DMS53 (cell line): Measurements from ENCODE around the gene PSMC3IP.
"Not testable (repeated sequence)": the region's sequence is repeated elsewhere in the genome, so short reads cannot be mapped to it uniquely, and the experiment has no call there.

Experiments used
- DNase-seq: peaks from one replicate; lab custom pipeline; 2025; lab: John Stamatoyannopoulos, UW

PSMC3IP gene, protein sequence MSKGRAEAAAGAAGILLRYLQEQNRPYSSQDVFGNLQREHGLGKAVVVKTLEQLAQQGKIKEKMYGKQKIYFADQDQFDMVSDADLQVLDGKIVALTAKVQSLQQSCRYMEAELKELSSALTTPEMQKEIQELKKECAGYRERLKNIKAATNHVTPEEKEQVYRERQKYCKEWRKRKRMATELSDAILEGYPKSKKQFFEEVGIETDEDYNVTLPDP

DNA sequence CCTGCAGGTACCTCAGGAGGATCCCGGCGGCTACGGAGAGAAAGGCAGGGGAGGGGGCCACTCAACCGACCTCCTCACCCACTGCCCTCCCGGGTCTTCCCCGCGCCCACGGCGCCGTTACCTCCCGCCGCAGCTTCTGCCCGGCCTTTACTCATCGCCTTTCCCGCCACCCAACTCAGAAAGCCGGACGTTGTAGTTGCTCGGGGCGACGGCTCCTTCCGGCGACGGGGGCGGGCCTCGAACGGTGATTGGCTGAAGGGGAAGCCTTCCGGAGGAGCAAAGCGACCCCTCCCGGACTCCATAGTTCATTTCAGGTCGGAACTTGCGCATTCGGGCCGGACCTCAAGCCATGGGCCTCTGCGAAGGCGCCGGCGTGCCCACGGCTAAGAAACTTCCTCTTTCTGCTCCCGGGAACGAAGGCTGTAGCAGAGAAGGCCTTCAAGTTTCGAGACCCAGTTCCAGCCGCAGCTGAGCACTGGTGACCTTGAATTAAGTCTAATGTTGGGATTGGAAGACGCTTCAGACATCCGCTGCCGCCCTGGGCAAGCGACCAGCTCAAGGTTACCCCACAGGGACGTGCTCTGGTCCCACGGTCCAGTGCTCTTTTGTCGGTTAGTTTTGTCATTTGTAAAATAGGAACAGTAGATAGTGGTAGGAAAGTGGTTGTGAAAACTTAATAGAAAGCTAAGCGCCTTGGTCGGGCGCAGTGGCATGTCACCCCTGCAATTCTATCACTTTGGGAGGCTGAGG, at the start of gene PSMC3IP:
Gene PSMC3IP, minus strand, starts transcription at position 198 of the 750 bp plus-strand sequence. Its CDS starts 43 bp downstream, at position 155.
- peak; percentile 98 for DNase-seq

DNA sequence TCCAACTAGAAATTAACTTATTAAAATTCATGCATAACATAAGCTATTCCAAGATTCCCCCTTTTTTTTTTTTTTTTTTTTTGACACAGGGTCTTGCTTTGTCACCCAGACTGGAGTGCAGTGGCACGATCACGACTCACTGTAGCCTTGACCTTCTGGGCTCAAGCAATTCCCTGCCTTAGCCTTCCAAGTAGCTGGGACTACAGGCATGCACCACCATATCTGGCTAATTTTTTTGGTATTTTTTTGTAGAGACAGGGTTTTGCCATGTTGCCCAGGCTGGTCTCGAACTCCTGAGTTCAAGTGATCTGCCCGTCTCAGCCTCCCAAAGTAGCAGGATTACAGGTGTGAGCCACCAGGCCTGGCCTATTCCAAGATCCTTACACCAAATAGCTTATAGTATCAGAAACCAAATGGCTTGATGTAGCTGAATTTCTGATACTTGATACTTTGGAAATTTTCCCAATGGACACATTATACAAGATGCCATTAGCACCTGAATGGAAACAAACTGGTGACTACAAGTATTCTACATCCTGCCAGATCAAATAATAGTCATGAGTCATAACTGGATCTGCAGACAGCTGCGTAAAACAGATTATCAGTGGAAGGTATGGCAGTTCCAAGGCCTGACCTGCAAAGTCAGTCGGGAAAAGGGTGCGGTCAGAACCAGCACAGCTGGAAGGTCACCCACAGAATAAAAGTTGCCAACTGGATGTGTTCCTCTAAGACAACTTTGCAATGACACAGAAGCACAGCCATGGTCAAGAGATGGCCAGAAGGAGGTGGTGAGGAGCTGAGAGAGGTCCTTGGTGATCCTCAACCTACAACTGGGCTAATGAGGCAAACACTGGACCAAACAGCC, 46.4 kb upstream of the PSMC3IP start:
- DNase-seq: peak; percentile 93

DNA sequence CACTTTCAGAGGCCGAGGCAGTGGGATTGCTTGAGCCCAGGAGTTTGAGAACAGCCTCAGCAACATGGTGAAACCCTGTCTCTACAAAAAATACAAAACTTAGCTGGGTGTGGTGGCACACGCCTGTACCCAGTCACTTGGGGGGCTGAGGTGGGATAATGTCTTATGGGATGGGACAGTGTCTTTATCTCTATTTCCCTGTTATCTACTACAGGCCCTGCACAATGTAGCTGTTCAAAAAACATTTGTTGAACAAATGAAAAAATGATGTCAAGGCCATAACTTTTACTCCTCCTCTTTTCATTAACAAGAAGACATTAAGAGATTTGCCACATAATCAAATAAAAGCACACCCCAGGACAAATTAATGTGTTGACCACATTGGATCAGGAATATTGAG, 45.7 kb upstream of the PSMC3IP start:
- DNase-seq: no peak

DNA sequence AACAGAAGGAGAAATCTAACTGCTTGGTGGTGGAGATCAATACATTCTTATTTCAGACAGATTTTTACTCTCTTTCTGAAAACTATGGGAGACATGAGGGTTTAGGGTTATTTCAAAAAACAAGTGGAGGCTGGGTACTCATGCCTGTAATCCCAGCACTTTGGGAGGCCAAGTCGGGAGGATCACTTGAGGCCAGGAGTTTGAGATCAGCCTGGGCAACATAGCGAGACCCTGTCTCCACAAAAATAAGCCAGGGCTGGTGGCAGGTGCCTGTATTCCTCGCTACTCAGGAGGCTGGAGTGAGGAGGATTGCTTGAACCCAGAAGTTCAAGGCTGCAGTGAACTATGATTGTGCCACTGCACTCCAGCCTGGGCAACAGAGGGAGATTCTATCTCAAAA, 44.5 kb upstream of the PSMC3IP start:
- DNase-seq: not testable (repeated sequence)

DNA sequence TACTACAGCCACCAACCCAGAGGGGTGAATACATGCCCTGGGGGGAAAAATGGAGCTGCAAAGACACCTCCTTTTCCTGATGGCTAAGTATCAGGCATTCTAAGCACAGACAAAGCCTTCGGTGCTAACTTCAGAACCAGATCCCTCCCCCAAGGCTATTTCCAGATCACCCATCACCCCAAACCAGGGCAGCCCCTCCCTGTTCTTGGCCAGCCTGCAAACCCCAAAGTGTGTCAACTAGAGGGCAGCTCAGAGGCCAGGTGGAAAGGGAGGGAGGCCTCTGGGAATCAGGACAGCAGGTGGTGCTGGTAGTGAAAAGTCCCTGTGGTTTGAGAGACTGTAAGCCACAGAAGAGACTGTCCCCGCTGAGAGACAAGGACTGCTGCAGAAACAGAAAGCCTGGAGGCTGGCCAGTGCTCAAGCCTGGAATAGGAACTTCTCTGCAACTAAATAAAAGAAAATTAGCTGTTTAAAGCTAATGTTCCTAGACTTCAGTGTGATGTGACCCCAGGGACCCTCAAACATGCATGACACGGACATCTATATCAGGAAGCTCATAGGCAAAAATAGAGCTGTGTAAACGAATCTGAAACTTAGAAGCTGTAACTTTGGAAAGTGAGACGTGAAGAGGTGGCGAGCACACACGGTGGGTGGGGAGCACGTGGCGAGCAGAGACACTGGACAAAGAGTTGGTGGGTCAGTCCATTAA, 41.1 kb upstream of the PSMC3IP start:
- DNase-seq: peak; percentile 85

DNA sequence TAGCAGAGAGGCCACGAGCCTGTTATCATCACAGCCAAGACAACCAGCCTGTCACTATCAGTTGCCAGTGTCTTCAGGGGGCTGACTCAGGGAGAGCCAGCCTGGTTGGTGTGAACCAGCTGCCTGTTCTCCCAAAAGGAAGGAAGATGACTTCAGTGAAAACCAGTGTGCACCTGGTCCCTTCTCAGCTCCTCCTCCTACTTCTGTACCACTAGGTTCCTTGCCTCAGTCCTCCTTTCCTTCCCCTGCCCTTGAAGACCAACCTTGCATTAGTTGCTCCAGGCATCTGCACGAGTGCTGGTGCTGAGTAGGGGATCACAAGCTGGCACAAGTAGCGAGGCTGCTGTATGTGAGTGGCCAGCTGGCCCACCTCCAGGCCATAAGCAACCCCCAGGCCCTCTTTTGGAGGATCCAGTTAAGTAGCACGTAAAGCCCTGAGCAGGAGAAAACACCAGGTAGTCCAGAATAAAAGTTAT, 40.5 kb upstream of the PSMC3IP start:
- DNase-seq: peak; percentile 40

DNA sequence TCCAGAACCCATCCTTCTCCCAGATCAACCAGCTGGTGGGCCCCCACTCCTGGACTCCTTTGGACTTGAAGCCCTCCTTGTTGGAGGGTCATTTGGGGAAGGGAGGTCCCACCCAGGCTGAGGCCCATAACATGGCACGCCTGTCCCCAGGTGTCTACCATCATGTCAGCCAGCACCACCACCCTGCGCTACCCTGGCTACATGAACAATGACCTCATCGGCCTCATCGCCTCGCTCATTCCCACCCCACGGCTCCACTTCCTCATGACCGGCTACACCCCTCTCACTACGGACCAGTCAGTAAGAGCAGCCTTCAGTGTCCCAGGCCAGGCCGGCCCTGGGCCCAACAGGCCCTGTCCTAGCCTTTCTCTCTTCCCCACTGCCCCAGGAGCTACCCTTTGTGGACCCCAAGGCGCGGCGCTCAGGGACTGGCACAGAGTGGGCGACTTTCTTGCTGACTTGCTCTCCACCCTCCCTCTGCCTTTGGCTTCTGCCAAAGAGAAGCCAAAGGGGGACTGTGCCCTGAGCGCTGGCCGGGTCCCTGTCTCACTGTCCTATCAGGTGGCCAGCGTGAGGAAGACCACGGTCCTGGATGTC, 36.3 kb upstream of the PSMC3IP start:
- no peak for DNase-seq

DNA sequence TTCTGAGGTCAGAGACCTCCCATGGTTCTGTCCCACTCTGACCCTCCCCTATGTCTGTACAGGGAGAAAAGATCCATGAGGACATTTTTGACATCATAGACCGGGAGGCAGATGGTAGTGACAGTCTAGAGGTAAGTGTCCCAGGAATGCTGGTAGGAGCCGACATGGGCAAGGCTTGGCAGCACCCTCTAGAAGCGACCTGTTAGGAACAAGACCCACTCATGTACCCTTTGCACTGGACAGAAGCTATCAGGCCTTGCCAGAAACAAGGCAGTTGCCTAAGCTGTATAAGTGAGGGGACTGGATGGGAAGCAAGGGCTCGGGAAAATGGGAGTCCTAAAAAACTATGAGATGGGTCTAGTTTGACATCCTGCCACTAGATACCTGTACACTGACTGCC, 34.5 kb upstream of the PSMC3IP start:
- DNase-seq: no peak

DNA sequence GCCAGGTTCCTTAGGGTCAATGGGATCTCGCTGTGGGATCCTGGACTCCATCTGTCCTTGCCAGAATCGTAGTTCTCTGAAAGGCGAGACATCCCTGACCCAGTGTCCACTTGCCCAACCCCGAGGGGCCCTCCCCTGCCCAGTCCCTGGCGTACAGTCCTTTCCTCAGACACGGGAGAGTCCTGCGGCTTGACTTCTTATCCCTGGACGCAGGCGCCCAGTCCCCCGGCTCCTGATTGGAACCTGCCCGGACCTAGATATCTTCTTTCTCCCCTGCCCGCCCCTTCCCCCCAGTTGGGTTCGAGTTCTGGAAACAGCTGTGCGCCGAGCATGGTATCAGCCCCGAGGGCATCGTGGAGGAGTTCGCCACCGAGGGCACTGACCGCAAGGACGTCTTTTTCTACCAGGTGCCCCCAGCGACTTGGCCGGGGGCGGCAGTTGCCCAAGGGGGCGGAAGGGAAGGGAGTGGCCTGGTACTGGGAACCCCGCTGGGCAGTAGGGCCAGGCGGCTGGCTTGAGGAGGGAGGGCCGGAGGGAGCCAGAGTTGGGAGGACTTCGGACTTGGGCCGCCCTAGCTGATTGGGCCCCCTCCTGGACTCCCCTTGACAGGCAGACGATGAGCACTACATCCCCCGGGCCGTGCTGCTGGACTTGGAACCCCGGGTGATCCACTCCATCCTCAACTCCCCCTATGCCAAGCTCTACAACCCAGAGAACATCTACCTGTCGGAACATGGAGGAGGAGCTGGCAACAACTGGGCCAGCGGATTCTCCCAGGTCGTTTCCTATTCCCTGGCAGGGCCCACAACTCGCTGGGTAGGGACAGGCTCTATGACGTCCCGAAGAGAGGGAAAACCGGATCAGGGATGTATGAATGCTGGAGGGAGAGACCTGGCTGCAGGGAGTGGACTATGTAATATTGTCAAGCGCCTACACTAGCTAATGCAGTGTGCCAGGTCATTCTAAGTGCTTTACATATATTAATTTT, 32.6 kb upstream of the PSMC3IP start:
- DNase-seq: peak; percentile 47

DNA sequence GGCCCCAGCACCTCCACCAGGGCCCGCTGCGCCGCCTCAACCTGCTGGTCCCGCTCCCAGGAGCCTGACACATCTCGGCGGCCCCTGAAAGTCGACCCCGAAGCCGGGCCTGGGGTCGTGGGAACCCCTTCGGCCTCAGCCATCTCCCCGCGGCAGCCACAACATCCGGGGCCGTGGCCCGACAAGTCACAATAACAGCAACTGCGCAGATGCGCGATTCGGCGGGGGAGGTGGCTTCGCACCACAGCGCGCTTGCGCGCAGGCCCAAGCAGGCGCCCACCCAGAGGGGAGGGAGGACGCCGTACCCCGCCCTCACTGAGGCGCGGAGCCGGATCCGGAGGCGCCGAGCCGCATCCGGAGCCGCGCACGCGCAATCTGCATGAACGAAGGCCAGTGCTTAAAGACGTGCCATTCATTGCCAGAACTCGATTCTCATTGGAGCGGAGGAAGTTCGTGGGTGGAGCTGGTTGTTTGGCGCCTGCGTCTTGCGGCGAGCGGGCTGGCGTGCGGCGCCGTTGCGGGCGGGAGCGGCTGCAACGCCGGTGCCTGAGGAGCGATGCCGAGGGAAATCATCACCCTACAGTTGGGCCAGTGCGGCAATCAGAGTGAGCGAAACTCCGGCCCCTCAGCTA, 31.8 kb upstream of the PSMC3IP start, which contains the start of the genes RETREG3 and TUBG1:
Gene RETREG3, minus strand, starts transcription at position 193 of the 632 bp plus-strand sequence. Its CDS starts 50 bp downstream, at position 143.
Gene TUBG1, plus strand, starts transcription at position 502 of the 632 bp plus-strand sequence. Its CDS starts 55 bp downstream, at position 557.
- peak; percentile 100 for DNase-seq

DNA sequence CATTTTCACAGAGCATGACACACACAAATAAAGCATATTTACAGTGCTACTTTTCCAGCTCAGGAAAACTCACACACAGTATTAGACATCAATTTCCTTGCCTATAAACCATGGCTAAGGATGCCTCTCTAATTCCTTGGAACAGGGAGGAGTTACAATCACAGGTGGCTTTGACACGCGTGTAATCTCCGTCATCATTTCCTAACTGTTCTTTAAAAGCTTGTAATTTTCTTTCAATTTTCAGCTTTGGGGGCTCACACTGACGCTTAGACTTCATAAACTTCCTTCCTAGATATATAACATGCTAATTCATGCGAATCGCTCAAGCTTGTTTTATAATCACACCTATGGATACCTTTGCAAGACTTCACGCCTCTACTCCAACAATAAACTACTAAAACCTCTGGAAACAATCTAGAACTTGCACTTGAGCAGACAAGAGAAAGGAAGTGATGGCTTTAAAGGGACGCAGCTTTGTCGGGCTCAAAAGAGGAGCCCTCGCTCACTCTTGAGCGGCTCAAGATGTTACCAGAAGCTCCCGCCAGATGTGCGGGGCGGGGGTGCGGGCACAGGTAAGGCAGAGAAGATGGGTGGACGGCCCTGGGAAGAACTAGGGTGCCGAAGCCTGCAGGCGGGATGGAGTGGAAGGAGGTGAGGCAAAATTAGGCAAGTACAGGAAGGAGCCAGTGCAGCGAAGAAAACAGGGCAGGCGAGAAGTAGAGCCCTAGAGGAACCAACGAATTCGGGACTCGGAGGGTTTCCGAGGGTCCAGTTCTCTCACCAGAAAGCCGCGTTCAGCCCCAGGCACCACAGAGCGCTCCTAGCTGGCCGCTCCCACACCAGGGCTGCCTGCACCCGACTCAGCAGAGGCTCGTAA, 31.0 kb upstream of the PSMC3IP start:
- DNase-seq: peak; percentile 56

DNA sequence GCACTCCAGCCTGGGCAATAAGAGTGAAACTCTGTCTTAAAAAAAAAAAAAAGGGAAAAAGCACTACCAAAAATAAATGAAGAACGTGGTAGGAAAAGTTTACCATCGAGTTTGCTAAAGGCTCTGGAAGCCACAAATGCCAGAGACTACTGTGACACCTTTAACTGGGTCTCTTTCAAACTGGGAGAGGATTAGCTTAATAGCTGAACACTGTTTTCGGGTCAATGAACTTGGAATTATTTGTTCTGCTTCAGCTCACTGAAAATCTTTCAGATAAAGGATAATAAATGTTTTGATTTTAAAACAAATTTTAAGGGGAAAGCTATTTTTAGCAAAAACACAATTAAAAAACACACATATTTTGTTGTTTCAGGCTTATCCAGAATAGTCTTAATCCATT, 30.2 kb upstream of the PSMC3IP start:
- no peak for DNase-seq

DNA sequence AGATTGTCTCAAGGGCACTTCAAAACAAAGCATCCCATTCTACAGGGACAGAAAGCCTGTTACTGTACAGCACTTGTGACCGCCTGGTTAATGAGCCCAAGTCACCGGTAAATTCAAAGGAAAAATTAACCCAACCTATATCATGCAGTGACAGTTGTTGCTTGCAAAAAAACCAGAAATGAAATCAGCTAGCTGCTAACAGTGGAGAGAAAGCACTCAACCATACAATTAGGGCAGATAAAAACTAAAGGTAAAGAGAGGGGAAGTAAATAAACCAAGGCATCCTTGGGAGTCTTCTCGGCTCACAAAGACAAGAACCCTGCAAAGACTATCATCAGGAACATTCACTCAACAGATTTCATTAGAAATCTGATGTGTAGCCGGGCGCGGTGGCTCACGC, 25.8 kb upstream of the PSMC3IP start:
- no peak for DNase-seq

DNA sequence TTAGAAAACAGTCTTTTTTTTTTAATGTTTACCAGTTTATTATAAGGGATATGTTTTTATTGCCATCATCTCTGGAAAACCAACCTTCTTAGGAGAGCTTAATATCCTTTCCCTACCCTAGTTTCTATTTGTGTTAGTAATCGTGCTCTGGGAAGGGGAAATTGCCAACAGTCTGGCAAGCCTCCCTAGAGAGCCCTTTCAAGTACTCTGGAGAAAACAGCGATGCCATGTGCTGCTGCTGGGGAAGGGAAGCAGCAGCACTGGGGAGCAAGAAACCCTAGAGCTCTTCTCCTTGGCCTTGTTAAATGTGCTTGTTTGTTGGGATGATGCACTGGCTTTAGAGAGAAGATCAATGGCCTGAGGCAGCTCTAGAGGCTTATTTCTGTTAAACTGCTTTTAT, 21.4 kb upstream of the PSMC3IP start:
- no peak for DNase-seq

DNA sequence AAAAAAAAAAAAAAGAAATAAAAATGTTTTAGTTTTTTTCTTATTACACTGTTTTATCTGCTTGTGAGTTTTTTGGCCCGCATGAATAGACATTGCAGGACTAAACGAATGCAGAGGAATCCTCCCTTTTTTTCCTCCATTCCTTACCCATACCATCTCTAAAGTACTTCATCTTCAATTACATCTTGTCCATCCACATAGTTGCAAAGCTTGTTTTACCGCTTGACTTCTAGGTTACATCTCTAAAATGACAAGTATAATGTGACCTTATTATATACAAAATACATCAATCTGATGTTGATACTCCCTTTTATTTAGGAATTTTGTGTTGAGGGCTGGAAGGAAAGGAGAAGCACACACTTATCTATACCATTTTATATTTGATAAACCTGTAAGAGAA, 18.9 kb upstream of the PSMC3IP start:
- DNase-seq: no peak

DNA sequence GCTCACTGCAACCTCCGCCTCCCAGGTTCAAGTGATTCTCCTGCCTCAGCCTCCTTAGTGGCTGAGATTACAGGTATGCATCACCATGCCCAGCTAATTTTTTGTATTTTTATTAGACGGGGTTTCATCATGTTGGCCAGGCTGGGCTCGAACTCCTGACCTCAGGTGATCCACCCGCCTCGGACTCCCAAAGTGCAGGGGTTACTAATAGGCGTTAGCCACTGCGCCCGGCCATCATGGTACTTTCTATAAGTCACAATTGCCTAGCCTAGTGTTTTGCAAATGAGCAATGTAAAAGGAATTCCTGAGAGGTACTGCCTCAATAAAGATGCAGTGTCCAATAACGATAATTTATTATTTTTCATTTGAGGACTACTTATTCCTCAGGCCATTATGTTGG, 13.9 kb upstream of the PSMC3IP start:
- no peak for DNase-seq

DNA sequence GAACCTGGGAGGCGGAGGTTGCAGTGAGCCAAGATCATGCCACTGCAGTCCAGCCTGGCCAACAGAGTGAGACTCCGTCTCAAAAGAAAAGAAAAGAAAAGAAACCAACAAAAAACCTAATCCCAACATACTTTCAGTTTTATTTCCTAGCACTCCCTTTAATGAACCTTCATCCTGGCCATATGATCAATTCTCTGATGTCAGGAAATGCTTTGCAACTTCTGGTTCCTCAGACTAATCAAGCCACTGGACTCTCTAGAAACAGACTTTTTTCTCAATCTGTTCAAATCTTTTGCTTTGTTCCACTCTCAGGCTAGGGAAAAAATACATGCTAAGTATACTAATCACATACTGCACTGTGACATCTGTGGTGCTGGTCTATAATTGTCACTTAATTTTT, 13.4 kb upstream of the PSMC3IP start:
- no peak for DNase-seq

DNA sequence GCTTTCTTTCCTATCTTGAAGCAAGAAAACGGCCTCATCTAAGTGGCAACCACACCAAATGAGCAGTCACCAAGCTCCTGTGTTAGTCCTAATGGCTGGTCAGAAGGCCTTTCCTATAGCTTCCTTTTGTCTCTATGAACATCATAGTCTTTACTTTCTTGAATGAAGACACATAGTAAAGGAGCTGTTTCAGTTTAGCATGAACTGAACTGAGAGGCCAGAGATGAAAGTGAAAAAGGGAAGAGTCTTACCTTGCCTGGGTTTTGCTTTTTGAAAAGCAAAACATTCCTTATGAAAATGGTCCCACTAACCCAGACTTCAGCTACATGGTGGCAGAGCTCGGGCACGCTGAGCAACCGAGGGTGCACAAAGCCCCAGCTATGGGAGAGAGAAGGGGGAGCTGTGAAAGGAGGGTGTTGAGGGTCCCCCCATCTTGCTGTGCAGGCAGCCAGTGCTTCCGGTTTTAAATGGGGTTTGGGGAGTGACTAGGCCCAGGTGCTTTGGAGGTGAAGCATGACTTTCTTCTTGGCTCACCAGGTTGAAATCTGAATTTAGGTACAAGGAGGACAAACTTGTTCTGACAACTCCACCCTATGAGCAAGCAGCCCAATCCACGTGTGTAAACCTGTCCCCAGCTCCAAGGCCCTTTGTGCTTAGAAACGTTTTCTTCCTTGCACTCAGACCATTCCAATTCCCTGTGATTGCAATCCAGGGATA, 9.1 kb upstream of the PSMC3IP start:
- DNase-seq: no peak
